ENCODE measurements around the gene HERC3.

The HERC3 gene

DNA sequence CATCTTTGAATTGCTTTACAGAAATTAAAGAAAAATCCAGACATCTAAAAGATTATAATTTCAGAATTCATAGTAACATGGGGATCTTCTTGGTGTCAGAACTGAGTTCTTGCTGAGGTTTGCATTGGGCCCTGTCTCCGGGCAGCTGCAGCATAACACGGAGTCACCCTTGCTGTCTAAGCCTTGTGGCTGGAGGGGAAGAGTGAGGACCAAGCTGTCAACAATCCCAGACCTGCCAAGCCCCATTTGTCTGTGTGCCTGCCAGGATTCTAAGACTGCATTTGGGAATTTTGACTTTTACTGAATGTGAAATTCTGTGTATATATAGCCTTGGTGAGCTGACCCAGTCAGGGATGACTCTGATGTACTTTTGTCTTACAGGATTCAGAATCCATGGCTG is 130.5 kb downstream of the HERC3 start:
- no peak for DNase-seq

DNA sequence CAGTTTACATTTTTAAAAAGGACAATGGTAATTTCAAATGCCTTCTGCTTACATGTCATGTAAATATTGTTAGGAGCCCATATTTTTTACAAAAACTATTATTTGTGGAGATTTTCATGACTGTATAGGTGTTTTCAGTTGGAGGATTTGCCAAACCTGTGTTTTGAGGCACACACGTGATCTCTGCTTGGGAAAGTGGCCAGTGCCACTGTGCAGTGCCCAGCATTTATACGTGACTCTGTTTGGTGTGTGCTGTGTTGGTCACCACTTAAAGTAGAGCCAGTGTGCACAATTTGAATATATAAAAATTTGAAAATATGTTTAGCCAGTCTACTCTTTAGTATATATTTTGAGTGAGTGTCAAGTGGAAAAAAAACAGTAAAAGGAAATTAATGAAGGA is 132.1 kb downstream of the HERC3 start:
- DNase-seq: no peak

DNA sequence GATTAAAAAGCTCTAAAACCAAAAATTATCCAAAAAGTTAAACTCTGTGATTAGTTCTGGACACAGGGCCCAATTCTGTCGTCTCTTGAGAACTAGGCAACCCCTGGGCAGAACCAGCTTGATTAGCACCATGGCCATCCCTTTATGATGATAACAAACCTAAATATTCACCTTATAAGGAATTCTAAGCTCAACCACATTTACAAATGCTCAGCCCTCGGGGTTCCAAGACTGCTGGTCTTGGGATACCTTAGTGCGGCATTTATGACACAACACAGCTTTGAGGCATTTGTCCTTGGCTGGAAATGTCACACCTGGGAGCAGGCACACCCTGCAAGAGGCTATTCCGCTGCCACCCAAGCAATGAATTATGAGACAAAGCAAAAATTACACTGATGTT is 132.9 kb downstream of the HERC3 start:
- no peak for DNase-seq

DNA sequence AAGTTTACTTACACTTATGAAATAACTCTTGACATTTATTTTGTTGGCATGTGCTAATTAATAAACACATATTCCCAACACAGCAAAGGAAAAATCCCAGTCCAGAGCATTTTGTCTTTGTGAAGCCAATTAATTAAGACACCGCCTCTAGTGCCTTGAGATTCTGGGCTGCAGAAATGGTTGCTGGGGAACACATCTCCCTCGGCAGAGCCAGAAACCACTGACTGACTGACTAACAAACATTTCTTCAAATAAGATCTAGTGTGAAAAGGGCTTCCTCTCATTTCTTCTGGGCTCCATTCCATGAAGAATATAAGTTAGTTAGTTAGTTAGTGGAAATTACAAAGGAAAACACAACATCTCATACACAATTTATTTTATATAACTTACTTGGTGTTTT is 133.7 kb downstream of the HERC3 start:
- no peak for DNase-seq

DNA sequence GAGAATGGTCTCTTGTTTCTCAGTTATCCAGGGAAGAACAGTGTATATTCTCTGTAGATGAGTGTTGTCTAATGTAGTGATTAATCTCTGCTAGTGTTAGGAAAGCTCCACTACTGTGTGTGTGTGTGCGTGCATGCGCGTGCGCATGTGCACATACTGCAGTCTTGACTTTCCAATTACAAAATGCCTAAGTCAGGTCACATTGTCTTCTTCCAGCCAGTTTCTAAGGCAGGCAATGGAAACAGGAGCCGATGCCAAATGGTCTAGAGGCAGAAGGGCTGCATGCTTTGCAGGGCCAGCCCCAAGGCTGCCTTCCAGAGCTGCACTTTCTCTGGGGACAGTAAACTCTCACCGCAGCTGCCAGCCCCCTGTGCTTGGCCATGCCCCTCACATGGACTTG is 135.9 kb downstream of the HERC3 start:
- no peak for DNase-seq

DNA sequence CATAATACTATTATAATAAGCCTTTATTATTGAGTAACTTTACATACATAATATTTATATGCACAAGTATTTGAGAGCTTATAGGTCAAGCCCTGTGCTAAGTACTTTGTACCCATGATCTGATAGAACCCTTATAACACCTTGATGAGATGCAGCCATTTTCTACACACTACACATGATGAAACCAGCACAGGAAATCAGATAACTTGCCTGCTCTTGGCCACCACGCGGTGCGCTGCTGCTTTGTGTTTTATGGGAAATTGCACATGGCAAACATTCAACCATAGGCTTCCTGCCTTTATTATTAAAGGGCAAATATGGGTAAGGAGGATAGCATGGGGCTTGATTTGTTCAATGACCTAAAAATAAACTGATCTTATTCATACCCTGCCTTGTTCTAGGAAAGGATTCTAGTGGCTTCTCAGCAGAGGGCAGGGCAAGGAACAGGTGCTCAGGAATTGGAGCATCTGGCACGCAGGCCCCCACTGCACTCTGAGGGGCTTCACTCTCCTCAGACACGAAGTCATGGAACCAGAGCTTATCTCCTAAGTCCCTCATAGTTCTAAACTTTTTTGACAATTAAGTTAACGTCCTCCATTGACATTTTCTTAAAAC is 137.0 kb downstream of the HERC3 start:
- DNase-seq: no peak

DNA sequence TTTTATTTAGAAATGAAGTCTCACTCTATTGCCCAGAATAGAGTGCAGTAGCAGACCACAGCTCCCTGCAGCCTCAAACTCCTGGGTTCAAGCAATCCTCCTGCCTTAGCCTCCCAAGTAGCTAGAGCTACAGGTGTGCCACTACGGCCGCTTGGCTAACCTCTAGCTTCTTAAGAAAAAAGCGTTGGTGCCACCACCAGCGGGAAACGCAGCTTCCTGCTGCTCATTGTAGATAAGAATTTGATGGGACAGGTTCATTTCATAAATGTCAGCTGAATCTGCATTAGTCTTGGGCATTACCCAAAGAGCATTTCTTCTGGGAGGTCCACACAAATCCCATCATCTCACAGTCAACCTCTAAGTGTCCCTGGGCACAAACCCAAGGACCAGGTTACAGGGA is 138.5 kb downstream of the HERC3 start:
- DNase-seq: no peak

DNA sequence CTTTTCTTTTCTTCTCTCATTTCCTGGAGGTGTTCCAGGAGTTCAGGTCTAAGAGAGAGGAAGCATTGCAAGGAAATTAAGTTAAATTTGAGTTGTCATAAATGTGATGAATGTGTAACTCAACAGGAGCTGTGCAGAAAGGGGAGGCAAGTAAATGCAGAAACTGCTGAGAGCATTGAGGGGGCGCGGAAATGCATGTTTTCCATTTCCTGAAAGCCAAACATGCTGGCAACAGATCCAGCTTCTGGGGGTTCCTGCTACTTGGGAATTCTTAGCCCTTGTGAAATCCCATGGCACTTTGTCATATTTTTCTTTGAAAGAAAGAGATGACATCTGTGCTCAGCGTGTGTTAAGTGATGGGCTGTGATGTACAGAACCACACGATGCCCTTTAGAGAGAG is 139.1 kb downstream of the HERC3 start:
- DNase-seq: no peak

DNA sequence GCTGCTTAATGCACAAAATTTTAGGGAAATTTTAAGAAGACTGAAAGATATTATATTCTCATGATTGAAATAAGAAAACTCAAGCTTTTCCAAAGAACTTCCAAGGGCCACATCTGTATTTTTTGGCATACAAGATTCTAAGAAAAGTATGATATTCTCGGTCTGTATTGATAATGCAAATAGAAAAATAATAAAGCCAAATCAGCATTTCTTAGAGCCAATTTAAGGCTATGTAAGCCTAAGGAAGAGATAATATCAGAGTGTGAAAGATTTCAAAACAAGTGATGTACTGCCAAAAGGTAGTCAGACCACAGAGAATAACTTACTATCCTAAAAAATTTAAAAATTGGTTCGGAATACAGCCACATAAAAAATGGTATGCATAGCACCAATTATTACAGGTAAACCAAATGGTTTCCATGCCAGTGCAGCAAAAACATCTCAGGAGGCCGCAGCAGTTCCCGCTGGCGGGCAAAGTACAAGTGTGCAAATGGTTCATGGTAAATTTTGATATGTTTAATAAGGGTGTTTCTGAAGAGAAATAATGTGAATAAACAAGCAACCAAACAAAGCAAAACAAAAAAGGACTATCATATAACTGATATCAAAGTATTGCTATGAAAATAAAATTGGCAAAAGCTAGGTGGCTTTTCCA is 140.6 kb downstream of the HERC3 start:
- no peak for DNase-seq

DNA sequence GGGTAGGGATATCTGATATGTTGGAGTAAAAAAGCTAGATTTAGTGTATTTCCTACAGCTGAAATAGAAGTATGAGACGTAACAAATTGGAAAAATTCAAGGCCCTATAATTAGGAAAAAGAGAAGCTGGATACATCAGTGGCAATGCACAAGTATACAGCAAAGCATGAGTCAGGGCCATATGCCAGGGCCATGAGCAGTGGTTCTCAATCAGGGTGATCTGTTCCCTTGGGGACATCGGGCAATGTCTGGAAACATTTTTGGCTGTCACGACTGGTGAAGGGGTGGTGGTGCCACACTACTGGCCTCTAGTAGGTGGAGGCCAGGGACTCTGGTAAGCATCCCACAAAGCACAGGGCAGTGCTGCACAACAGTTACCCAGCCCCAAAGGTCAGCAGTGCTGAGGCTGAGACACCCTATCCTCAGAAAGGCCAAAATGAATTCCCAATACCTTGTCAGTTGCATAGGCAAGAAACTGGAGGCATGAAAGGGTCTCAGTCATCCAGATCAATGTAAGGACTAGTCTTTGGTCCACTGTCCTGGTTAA is 142.2 kb downstream of the HERC3 start:
- no peak for DNase-seq

DNA sequence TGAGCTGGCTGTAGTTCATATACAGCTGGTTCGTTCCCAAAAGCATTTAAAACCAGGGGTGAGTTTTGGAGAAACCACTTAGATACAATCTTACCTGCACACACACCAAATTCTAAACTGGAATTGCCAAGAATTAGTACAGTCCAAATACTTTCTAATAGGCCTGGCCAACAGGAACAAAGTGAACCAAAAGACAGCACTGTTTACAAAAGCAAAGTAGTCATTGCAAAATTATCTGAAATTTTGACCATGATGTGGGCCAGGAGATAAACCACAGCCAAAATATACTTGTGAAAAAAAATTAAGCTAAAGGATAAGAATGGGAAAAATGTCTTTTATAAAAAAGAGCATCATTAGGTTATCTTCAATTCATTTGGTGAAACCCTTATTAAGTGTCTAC is 143.3 kb downstream of the HERC3 start:
- DNase-seq: no peak

DNA sequence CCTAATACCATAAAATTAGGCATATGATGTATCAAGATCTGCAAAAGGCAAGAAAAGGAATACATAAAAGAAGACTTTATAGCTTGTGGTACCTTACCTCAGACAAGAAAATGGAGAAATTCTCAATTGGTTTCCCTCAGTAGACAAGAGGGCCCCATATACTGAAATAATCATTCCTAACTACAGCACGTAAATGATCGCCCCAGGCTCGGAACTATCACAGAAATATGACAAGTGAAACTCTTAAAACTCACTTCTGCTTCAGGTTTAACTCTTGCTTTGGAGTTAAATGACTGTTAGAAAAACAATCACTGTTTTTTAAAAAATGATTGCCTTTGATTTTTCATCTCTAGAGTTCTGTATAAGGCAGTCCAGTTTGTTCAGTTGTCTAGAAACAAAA is 144.0 kb downstream of the HERC3 start:
- no peak for DNase-seq

DNA sequence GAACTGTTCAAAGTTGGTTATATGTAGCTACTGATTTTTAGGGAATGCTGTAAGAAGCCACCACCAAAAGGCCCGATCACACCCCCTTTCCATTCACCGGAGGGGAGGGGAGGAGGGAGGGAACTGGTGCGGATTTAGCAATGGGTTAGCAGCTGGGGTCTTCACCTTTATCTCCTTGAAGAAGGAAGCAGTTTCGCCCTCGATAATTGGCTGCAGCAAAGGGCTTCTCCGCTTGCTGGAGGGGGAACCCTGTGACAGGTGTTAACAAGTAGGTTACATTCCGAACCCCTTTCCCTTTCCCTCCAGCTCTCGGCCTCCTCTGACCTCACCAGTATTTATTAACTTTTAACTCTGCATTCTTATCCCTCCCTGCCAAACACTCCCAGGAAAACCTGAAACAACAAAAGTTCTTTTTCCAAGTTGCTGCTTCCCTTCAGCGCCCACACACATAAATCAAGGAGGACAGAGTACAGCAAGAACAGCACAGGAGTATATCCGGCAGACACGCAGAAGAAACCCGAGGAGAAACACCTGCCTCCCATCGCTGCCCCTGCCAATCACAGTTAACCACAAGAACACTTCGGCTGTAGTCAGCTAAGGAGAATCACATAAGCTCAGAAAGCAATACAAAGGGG is 145.1 kb downstream of the HERC3 start:
- no peak for DNase-seq

DNA sequence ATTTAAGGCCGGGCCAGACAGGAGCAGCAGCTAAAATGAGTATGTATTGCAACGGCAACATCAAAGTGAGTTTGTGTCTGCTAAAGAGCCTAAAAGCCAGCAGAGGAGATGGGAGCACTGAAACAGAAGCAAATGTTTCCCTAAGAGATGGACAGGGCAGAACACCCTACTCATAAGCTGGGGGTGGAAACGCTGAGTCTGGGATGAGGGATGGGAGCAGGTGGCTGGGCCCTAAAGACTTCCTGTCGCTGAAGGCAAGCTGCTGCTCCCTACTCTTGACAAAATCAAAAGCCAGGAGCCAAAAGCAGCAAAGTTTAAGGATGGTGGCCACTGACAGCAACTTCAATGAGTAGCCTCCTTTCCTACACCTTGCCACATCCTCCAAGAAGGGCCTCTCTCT is 145.9 kb downstream of the HERC3 start:
- no peak for DNase-seq

DNA sequence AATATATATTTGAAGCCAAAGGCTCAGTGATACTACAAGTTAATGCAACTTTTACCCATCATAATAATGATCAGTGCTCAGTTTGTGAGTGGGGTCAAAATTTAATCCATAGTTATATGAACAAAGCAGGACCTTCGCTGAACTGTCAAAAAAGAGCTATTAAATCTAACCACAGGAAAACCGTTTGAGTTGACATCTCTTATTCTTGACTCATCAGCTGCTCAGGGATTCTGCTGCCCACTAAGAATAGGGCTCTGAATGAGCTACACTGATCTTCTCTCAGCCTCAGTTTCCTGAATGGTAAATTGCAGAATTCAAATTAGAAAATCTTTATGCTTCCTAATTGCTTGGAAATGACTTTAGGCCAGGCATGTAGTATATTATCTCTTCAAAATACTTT is 150.3 kb downstream of the HERC3 start:
- no peak for DNase-seq

DNA sequence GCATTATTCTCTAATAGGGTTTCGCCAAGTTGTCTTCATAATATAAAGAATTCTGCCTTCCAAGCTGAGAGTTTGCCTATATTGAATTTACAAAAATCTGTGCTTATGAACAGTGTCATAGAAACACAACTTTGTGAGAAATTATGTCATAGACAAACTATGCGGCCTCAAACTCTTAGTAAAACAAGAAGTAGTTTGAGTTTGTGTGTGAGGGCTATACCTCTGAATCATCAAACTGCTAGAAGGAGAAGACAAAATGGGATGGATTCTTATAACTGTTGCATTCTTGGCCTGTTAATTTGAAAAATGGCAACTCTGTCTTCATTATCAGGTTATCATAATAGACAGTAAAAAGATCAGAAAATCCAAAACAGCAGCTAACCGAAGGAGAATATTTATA is 151.4 kb downstream of the HERC3 start:
- no peak for DNase-seq

DNA sequence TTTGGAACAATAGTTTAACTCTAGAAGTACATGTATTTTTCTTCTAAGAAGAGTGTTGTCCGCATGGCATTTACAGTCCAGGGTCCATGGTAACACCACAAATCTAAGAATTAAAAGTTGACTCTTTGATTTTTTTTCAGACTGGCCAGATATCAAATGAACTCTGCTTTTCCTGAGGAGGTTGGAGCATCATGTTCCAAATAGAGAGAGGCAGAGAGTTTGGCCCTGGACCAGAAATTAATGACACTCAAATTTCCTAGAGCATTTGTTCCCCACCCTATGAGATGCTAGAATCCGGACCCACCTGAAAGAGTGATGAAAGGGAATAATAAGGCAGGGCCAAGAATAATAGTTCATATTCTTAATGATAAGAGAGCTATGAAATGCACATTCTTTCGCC is 152.3 kb downstream of the HERC3 start:
- DNase-seq: no peak

DNA sequence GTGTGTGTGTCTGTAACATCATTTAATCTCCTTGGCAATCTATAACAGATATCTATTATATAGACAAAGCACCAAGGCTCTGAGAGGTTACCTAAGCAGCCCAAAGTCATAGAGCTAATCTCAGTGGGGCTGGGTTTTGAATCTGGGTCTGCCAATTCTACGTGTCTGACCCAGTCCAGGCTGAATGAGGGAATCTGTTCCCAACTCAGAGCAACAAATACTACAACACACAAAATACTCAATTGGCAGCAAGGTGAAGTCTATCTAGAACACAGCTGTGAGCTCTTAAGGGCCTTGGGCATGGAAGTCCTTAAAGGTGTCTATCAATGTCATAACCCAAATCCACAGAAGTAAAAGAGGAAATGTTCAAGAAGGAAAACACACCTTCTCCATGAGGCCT is 152.9 kb downstream of the HERC3 start:
- DNase-seq: no peak

DNA sequence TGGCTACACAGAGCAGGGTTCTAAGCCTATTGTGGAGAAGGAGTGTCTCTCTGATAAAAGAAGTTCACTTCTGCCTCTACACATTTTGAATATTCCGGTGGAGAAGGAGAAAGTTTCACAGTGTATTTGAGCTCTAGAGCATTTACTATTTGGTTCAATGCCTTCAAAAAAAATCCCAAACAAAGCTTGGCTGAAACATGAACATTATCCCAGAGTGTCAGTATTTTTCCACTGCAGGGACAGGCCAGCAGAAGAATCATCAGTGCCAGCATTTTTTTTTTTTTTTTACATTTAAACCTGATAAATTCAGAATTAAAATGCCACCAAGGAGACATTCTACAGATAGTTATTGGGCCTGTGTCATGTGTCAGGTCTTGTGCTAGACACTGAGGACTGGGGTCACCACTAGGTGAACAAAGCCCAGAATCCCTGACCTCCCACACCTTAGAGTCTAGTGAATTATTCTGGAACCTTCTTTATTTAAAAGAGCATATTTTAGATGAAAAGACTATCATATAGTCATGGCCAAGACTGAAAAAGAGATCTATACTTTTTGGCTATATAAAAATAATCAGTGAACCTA is 153.4 kb downstream of the HERC3 start:
- DNase-seq: no peak

DNA sequence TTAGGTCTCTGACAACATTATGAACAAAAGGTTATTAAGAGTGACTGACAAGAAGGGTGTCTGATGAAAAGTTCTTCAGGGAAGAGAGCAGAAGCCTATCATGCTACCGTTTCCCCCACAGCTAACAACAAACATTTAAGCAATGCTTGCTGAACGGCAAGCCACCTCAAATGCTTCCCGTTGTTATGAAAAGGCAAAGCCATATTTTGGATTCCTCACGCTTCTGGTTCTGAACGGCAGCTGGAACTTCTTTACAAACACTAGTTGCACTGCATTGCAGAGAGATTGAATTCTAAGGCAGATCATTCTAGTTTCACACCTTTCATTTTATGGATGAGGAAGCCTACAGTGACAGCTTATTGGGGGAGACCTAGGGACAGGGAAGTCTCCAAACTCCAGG is 153.9 kb downstream of the HERC3 start:
- no peak for DNase-seq

DNA sequence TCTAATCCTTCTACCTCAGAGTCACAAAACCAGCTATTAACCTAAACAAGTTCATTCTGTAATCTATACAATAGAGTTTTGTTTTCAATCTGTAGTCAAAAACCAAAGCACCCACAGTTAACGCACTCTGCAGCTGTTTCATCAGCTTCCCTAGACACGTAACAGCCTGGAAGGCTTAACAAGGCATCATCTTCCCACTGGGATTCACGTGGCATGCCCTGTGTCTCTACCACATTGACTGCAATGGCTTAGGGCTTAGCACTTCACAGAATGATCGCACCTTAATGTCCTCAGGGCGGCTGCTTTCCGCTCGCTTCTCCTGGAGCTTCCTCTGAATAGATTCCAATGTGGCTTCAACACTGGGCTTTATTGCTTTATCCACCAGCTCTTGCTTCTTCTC is 155.1 kb downstream of the HERC3 start:
- no peak for DNase-seq

DNA sequence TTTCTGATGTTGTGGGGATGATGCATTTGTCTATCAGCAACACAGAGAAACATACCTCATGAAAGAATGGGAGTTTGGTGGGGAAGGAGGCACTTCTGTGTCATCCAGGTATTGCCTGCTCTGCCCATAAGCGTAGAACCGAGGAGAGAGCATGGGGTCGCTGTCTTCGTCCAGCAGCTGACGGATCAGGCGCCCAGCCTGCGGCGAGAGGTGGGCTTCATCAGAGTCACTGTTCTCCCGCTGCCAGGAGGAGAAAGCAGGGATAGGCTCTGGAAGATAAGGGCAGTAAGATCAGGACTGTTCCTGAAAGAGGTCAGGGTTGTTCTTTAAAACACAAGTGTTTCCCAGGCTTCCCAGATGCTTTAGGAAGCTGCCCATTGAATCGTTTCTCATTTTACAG is 158.1 kb downstream of the HERC3 start:
- no peak for DNase-seq

DNA sequence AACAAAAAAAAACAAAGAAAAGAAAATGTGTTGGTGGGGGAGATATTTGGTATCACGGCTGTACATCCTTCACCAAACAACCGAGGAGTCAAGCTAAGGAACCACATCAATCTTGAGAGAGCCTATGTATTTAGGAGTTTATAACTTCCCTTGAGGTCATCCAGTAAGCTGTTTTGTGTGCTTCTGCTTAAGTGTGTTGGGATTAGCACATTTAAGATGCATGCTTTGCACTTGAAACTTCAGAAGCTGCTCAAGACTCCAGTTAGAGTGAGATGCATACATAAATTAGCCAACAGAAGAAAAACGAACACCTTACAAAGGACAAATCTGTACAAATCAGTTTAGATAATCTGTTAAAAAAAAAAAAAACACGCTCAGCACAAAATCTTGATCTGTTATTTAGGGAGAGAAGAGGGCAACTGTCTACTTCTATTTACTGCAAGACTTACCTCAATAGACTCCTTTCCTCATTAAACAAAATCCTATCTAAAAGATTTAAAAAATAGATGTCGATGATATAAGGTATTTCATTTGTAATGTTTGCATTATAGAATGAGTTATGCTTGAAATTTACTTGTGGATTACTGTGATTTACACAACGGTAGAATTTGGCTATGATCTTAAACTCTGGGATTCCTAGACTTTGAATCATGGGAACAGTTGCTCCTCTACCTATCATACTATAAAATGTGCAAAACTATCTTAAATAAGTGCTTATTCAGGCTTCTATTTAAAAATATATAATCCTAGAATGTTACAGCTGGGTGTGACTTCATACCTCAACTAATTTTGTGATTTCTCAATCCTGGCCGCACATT is 159.2 kb downstream of the HERC3 start:
- no peak for DNase-seq
